OCI-LY7 (cell line): ENCODE measurements around the gene GSG1L2.

ENCODE experiments used
- EZH2phosphoT487 ChIP-seq: fragments of 200-600 bp; sonication (generic); IDR thresholded peaks from 2 replicates; pipeline ENCODE4 v1.6.1; 2018; ENCODE audit warnings: low read depth, borderline replicate concordance, mild to moderate bottlenecking, mixed run types, antibody characterized with exemption, low read length, moderate library complexity, mixed read lengths
- TF ChIP-seq, protein P1 (sequence below): fragments of 200-600 bp; sonication (generic); conservative IDR thresholded peaks from 2 replicates; pipeline ENCODE4 v1.5.1; 2014; ENCODE audit warnings: mild to moderate bottlenecking, antibody characterized with exemption, low read length, moderate library complexity, mixed read lengths

DNA sequence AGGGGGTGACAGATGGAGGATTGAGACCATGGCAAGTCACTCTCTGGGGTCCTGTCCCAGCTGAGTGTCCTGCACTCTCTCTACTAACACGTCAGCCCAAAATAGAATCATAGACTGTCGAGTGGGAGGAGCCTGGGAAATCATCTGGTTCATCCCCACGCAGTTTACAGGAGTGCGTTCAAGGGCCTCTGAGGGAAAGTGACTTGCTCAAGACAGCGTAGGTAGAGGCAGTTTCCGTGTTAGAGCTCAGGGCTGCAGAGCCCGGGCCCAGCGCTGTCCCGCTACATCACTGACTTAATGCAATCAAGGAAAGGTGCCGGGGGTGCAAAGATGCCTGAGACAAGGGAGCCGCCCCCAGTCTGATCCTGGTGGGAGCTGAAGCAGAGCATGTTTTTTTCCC, 10.3 kb downstream of the GSG1L2 start:
- TF ChIP-seq, protein P1, sequence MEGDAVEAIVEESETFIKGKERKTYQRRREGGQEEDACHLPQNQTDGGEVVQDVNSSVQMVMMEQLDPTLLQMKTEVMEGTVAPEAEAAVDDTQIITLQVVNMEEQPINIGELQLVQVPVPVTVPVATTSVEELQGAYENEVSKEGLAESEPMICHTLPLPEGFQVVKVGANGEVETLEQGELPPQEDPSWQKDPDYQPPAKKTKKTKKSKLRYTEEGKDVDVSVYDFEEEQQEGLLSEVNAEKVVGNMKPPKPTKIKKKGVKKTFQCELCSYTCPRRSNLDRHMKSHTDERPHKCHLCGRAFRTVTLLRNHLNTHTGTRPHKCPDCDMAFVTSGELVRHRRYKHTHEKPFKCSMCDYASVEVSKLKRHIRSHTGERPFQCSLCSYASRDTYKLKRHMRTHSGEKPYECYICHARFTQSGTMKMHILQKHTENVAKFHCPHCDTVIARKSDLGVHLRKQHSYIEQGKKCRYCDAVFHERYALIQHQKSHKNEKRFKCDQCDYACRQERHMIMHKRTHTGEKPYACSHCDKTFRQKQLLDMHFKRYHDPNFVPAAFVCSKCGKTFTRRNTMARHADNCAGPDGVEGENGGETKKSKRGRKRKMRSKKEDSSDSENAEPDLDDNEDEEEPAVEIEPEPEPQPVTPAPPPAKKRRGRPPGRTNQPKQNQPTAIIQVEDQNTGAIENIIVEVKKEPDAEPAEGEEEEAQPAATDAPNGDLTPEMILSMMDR = no peak
- no peak for TF ChIP-seq EZH2phosphoT487
